ENCODE results near the gene PINK1. TPM values are rescaled to one million over a fixed set of nuclear protein-coding genes. Genes with fewer than 3 reads are reported as not detected.

Gene PINK1
- total RNA-seq, 1 experiment from 2014 or later, result 17.0 TPM

GRCh38 chr1:20601129-20601825 lies 32.0 kb upstream of the PINK1 start:
- Histone ChIP-seq H3K4ac (ENCODE audit: low read depth, low read length) (no peak overlapping the region), H3K4me1 (ENCODE audit: insufficient read depth, low read length) (no peaks in the 10 kb centered on the region), H3K79me1 (ENCODE audit: insufficient read depth, low read depth, low read length, poor library complexity, severe bottlenecking) (no peaks in the 10 kb centered on the region), H3K9ac (ENCODE audit: extremely low read depth, insufficient read length, low read length) (no peak overlapping the region), H4K5ac (ENCODE audit: insufficient read length, low read depth, low read length) (no peak overlapping the region), H3K79me2 (ENCODE audit: insufficient read depth, low read length) (peaks cover 2% of the 10 kb centered on the region; the same call in 1 of the 2 replicates), H2BK120ac (ENCODE audit: low read depth, low read length, poor library complexity, severe bottlenecking) (no peak overlapping the region), H3K23me2 (ENCODE audit: insufficient read length, low read depth, low read length, poor library complexity, severe bottlenecking) (no peaks in the 10 kb centered on the region), H3K18ac (ENCODE audit: insufficient read length, low read depth, low read length) (no peak overlapping the region), H4K20me1 (ENCODE audit: control insufficient read depth, insufficient read depth, insufficient read length) (no peaks in the 10 kb centered on the region), H3T11ph (ENCODE audit: low read length) (no peak overlapping the region), H3K56ac (ENCODE audit: insufficient read length, low read depth, low read length) (no peak overlapping the region), H3K14ac (ENCODE audit: insufficient read depth, low read length) (no peak overlapping the region), H3K23ac (ENCODE audit: insufficient read length, low read depth, low read length) (no peak overlapping the region), H2BK20ac (ENCODE audit: low read depth, low read length, poor library complexity, severe bottlenecking) (no peak overlapping the region), H3K9me3 (ENCODE audit: control insufficient read depth, low read depth, low read length) (no peaks in the 10 kb centered on the region), H2AFZ (ENCODE audit: low read length) (no peak overlapping the region), H2AK5ac (ENCODE audit: insufficient read length, low read length) (no peak overlapping the region), H2BK12ac (ENCODE audit: insufficient read length, low read depth, low read length) (no peak overlapping the region), H2BK15ac (ENCODE audit: low read depth, low read length) (no peak overlapping the region), H3K4me2 (ENCODE audit: insufficient read depth, insufficient read length, low read length) (no peak overlapping the region), H4K8ac (replicated peaks; ENCODE audit: insufficient read length, low read depth, low read length) (no peak overlapping the region), H2BK5ac (ENCODE audit: insufficient read length, low read length) (no peak overlapping the region), H3K27ac (ENCODE audit: insufficient read length, low read depth, low read length) (no peak overlapping the region), H4K91ac (ENCODE audit: insufficient read length, low read depth, low read length) (no peak overlapping the region), H3K27me3 (ENCODE audit: insufficient read depth, low read length) (no peaks in the 10 kb centered on the region)
- Mint-ChIP-seq H3K4me3 (no peak overlapping the region), H3K9me3 (peaks cover 0 to 3% of the 10 kb centered on the region in 2 experiments; a peak in 2 of 5 replicates), H3K27ac (no peak overlapping the region), H3K4me1 (no peaks in the 10 kb centered on the region), H3K36me3 (ENCODE audit: insufficient read depth in 1 of 3, low read depth in 3 of 3) (no peaks in the 10 kb centered on the region; a peak in 1 of 7 replicates), H3K27me3 (ENCODE audit: low read depth) (peaks cover 2% of the 10 kb centered on the region; the same call in 1 of the 2 replicates)
- TF ChIP-seq CTCF (conservative IDR thresholded peaks at IDR 0.05), result no peak
- no CpG with 5 or more reads among the region's 5 CpGs for WGBS (ENCODE audit: extremely low coverage, insufficient read length, low lambda C conversion rate)
- DNase-seq, result no peak
